ENCODE measurements around the gene MIAT. TPM values are rescaled to one million over a fixed set of nuclear protein-coding genes. Genes with fewer than 3 reads are reported as not detected.

MIAT gene
- total and polyA plus RNA-seq, 9 of the 15 experiments (the other 6 are each of a cell fraction or from before 2014, with no cell fraction given) = 0.03 to 0.93 (median 0.34) TPM

- TF ChIP-seq CEBPZ (IDR thresholded peaks at IDR 0.05; ENCODE audit: borderline replicate concordance, low read depth, low read length) (no peak), NRF1 (conservative IDR thresholded peaks at IDR 0.05 in 1 of 2, IDR thresholded peaks at IDR 0.05 in 1 of 2) (no peak), HMGXB4 (CRISPR knock-in tag; IDR thresholded peaks at IDR 0.05) (no peak), MNT (conservative IDR thresholded peaks at IDR 0.05) (no peak), C11orf30 (IDR thresholded peaks at IDR 0.05; ENCODE audit: low read depth) (no peak)
Measured at GRCh38 chr22:26707090-26707489, 49.7 kb downstream of the MIAT start (continued).
